ENCODE measurements around the gene KANSL1L.

The KANSL1L gene

DNA sequence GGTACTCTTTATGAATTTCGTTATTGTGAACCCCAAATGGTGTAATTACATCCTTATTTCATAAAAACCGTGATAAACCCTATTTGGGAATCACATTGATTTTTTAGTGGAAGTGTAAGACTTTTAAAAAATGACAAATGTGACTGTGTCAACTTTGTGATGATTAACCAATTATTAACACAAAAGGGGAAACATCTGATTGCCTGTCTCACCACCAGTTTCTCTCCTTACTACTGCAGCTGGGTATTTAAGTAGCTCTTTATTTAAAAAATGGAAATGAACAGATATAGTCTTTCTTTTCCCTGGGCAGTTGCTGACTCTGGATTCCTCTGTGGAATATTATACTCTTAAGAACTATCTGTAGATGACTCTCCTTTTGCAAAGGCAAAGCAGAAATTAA, 180.4 kb downstream of the KANSL1L start:
- DNase-seq = no peak

GRCh38 chr2:209988010-209988409, 183.2 kb downstream of the KANSL1L start:
- DNase-seq = no peak

GRCh38 chr2:209986415-209986814, 184.8 kb downstream of the KANSL1L start:
- DNase-seq = no peak

- no peak for DNase-seq
These were observed 185.3 kb downstream of the KANSL1L start for GRCh38 chr2:209985874-209986273.

DNA sequence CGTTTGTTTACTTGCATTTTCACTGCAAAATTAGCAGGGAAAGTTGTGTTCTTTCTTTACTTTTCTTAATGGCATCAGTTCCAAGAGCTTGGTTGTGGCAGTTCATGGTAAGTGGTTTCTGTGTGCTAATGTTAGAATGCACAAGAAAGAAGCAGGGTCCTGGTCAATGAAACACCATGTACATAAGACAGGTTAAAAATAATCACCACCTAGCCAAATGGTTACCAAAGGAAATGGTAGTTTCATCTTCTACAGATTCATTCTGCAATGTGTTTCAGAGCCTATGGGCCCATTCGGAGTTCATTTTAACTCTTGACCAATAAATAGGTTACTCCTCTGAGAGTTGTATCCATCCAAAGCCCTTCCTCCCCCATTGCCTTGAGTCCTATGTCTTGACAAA, 186.9 kb downstream of the KANSL1L start:
- DNase-seq = no peak

GRCh38 chr2:209977386-209978239, 193.6 kb downstream of the KANSL1L start:
- DNase-seq = peak; percentile 61

DNA sequence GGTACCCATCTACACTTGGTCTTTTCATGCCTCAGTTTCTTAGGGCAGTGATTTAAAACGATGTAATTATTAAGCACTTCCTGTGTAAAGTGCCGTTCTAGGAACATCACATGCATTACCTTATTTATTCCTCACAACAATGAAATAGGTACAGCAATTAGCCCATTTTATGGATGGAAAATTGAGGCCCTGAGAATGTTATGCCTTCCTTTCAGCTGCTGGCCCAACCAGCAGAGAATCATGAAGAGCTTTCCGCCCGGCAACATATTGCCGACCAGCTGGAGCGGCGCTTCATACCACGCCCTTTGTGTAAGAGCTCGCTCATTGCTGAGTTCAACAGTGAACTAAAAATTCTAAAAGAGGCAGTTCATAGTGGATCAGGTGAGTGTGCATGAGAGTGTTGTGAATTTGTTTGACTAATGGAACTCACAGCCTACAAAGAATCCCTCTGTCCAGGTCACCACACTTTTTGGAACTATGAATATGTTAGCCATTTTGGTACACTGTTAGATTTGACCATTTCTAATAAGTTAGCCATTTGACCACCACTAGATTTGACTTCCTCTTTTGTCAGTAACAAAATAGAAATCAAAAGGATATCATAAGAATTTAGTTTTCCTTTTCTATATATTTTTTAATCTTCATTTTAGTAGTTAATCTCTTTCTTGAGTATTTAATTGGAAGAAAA, 194.4 kb downstream of the KANSL1L start:
- no peak for DNase-seq

DNA sequence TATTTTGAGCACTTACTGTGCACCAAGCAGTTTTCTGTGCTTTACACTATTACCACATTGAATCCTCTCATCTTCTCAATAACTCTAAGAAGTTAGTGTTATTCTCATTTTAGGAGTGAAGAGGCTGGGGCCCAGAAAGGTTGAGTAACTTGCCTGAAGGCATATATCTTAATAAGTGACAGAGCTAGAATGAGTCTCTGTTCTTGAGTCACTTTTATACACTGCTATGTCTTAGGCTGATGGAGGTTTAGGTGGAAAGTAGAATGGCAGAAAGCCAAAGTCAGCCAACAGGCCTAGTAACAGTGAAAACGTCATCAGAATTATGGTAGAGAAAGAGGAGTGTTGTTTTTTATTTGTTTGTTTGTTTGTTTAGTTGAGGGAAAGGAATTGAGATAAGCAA, 196.6 kb downstream of the KANSL1L start:
- no peak for DNase-seq

GRCh38 chr2:209973328-209973727, 197.9 kb downstream of the KANSL1L start:
- DNase-seq = no peak

All from CD4-positive, alpha-beta T cell treated with Interleukin-17A for 1 hour (primary cell).